B cell (primary cell): ENCODE measurements around the gene PGBD5. TPM values are rescaled to one million over a fixed set of nuclear protein-coding genes. Genes with fewer than 3 reads are reported as not detected.

ENCODE experiments used
- ATAC-seq: fragments of 200-7000 bp; cut with Tn5 transposase; one replicate; pipeline ENCODE4 v1.10.0; 2021; ENCODE audit warnings: low read depth, mild to moderate bottlenecking, moderate number of reproducible peaks, moderate library complexity
- CTCF ChIA-PET: fragments of 350-600 bp; sonication (Branson Sonifier 250); formaldehyde crosslinking; loops from one replicate; lab custom pipeline; 2021; ENCODE audit warnings: antibody characterized with exemption, inconsistent platforms; lab: Charles Lee
- POLR2A ChIA-PET: fragments of 350-600 bp; sonication (Branson Sonifier 250); formaldehyde crosslinking; loops from one replicate; lab custom pipeline; 2021; ENCODE audit warnings: antibody characterized with exemption; lab: Charles Lee
- DNase-seq: peaks from one replicate; pipeline ENCODE4 v3.0.0; 2013
- H2AFZ ChIP-seq: 2 replicates; pipeline ENCODE4 v1.6.1; 2012; ENCODE audit warnings: mild to moderate bottlenecking, low read depth, low read length; ENCODE audit not compliant: insufficient read depth, poor library complexity, severe bottlenecking
- H3K27ac ChIP-seq, 2 donors: 1 replicate in 1 of 2; 2 replicates in 1 of 2; pipeline ENCODE4 v1.5.1; 2012 to 2013; ENCODE audit warnings: low read length in 2 of 2, mild to moderate bottlenecking in 2 of 2, moderate library complexity in 1 of 2
- H3K27me3 ChIP-seq, 4 experiments: fragments of 200-600 bp in 1 of 4; sonication (generic) in 1 of 4; replicated peaks in 1 of 4; 1 replicate in 2 of 4; 2 replicates in 2 of 4; pipeline versions ENCODE4 v1.6.1 to v1.7.0; 2013 to 2016; ENCODE audit warnings: low read length in 3 of 4, mild to moderate bottlenecking in 2 of 4, mixed read lengths in 1 of 4, moderate library complexity in 1 of 4; ENCODE audit not compliant: insufficient read depth in 4 of 4, control insufficient read depth in 3 of 4; ENCODE audit errors: control extremely low read depth in 1 of 4
- H3K36me3 ChIP-seq, 2 experiments: replicated peaks in 1 of 2; 1 replicate in 1 of 2; 2 replicates in 1 of 2; pipeline versions ENCODE4 v1.6.1 to v1.7.1; 2013; ENCODE audit warnings: low read length in 1 of 2; ENCODE audit not compliant: insufficient read depth in 2 of 2, control insufficient read depth in 1 of 2; ENCODE audit errors: control extremely low read depth in 1 of 2, extremely low read depth in 1 of 2
- H3K4me1 ChIP-seq, 2 donors: fragments of 200-600 bp in 1 of 2; sonication (generic) in 1 of 2; 1 replicate in 1 of 2; 2 replicates in 1 of 2; pipeline versions ENCODE4 v1.5.1 to v1.6.1; 2013 to 2017; ENCODE audit warnings: low read length in 2 of 2; ENCODE audit not compliant: control insufficient read depth in 2 of 2, insufficient read depth in 2 of 2
- H3K4me2 ChIP-seq: replicated peaks from 2 replicates; pipeline ENCODE3; 2012; ENCODE audit warnings: mild to moderate bottlenecking, low read depth, low read length; ENCODE audit not compliant: poor library complexity, severe bottlenecking
- H3K4me3 ChIP-seq, 5 experiments: fragments of 200-600 bp in 1 of 5; sonication (generic) in 1 of 5; 1 replicate in 3 of 5; 2 replicates in 2 of 5; pipeline versions ENCODE4 v1.5.1 to v1.7.0; 2011 to 2016; ENCODE audit warnings: low read length in 4 of 5, mild to moderate bottlenecking in 4 of 5, low read depth in 2 of 5, control low read depth in 1 of 5, moderate library complexity in 1 of 5; ENCODE audit not compliant: insufficient read depth in 1 of 5; ENCODE audit errors: control extremely low read depth in 1 of 5, extremely low read depth in 1 of 5
- H3K79me2 ChIP-seq: fragments of 200-600 bp; sonication (generic); one replicate; pipeline ENCODE4 v1.6.0; 2016; ENCODE audit warnings: low read length; ENCODE audit not compliant: control insufficient read depth, insufficient read depth
- H3K9ac ChIP-seq: fragments of 200-600 bp; sonication (generic); 2 replicates; pipeline ENCODE4 v1.6.1; 2017; ENCODE audit warnings: mild to moderate bottlenecking, low read length, moderate library complexity
- H3K9me3 ChIP-seq, 3 donors: one replicate each; pipeline versions ENCODE4 v1.6.1 to v1.7.1; 2013; ENCODE audit warnings: low read length in 2 of 3; ENCODE audit not compliant: control insufficient read depth in 2 of 3, insufficient read depth in 1 of 3; ENCODE audit errors: control extremely low read depth in 1 of 3
- H4K20me1 ChIP-seq: 2 replicates; pipeline ENCODE4 v1.6.0; 2012; ENCODE audit warnings: mild to moderate bottlenecking, low read length; ENCODE audit not compliant: insufficient read depth, control insufficient read depth, poor library complexity, severe bottlenecking
- H3K27ac Mint-ChIP-seq: one replicate; pipeline ENCODE4 v1.8.0; 2021; ENCODE audit warnings: mixed read lengths
- H3K27me3 Mint-ChIP-seq: one replicate; pipeline ENCODE4 v1.8.0; 2021; ENCODE audit warnings: mixed read lengths
- H3K4me1 Mint-ChIP-seq: one replicate; pipeline ENCODE4 v1.8.0; 2021; ENCODE audit warnings: mixed read lengths
- H3K4me3 Mint-ChIP-seq: one replicate; pipeline ENCODE4 v1.8.0; 2021; ENCODE audit warnings: mixed read lengths
- H3K9me3 Mint-ChIP-seq: one replicate; pipeline ENCODE4 v1.8.0; 2022; ENCODE audit warnings: mixed read lengths; ENCODE audit not compliant: insufficient read depth
- EZH2 ChIP-seq: IDR thresholded peaks from 2 replicates; pipeline ENCODE4 v1.6.1; 2012; ENCODE audit warnings: borderline replicate concordance, low read depth, mild to moderate bottlenecking, moderate library complexity, low read length; ENCODE audit not compliant: insufficient read depth, poor library complexity, severe bottlenecking
- WGBS: methylation state at CpG from one replicate; pipeline ENCODE4 v1.1.5; 2013; ENCODE audit warnings: missing lambda C conversion rate; ENCODE audit not compliant: insufficient coverage; 5-methylcytosine and 5-hydroxymethylcytosine counted together
- intact Hi-C: fragments of 100-400 bp; cut with micrococcal nuclease; formaldehyde crosslinking; loops from one replicate; pipeline ENCODE4 v1.10.0; 2022
- polyA plus RNA-seq: library from polyadenylated mRNA; depleted of rRNA; stranded (reverse); fragments of >200 nt; gene quantifications from 2 replicates; pipeline ENCODE4 v1.2.3, GENCODE V29; 2012
- total RNA-seq, 2 donors: library from RNA; stranded (reverse); fragments of 120-200 nt in 1 of 2; gene quantifications; 1 replicate in 1 of 2; 2 replicates in 1 of 2; pipeline versions ENCODE4 v1.2.3 to v1.2.4, GENCODE V29; 2013 to 2022
- TF ChIP-seq, protein P1 (sequence below): fragments of 200-600 bp; IDR thresholded peaks from one replicate; pipeline ENCODE4 v1.8.0; 2022; ENCODE audit warnings: antibody characterized with exemption, mild to moderate bottlenecking

The PGBD5 gene
- total and polyA plus RNA-seq, 2 donors (not counting 1 experiment from before 2014, with no cell fraction given), result 0.07 TPM; not detected in 1

DNA sequence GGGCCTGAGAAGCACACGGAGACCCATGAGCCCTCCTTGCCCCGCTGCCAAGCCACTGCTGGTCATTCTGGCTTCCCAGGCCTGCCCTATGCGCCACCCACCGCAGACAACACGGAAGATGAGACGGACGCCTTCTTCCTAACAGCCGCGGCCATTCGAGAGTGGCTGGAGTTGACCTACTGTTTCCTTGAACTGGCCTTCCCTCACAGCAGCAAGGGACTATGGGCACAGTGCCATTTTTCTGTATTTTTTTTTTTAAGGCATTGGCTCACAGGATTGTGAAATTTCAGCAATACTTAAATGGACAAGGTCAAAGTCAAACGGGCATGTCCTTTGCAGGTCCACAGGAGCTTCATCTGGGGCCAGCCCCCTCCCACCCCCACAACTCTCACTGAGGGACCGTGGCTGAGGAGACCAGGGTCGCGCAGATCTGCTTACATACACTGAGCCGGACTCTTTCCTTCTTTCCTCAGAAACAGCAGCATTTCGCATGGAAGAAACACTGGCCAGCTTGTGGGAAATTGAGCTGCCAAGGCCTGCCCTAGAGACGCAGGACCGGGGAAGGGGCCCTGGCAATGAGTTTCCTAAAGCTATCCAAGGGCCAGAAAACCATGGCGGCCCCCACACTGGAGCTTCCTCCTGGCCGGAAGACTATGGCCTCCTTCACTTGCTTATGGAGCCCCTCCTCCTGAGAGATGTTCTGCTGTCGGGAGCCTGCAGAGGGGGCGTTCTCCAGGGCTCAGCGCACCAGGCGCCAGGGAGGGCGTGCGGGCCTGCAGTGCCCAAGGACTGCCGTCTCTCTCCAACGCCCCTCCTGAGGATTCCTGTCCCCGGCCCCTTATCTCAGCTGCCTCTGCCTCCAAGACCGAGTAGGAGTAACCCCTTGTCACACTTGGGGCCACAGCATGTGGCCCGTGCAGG, 98.9 kb downstream of the PGBD5 start:
- CTCF ChIA-PET, result no interaction called here
- no peaks in the 10 kb centered on the region for H3K4me1 ChIP-seq
- no peaks in the 10 kb centered on the region for H3K9me3 ChIP-seq
- Mint-ChIP-seq H3K9me3 (no peaks in the 10 kb centered on the region), H3K27ac (no peak overlapping the region), H3K27me3 (peaks cover 4% of the 10 kb centered on the region), H3K4me3 (no peak overlapping the region), H3K4me1 (no peaks in the 10 kb centered on the region)
- intact Hi-C loops, result no loop called here
- no peak overlapping the region for H3K4me2 ChIP-seq
- DNase-seq (no peak), ATAC-seq (no peak)
- 89% methylated on average over 31 of the region's 31 CpGs for WGBS
- no peak overlapping the region for H3K4me3 ChIP-seq
- no peak overlapping the region for H3K27ac ChIP-seq
- TF ChIP-seq EZH2, result no peak
- TF ChIP-seq, protein P1, sequence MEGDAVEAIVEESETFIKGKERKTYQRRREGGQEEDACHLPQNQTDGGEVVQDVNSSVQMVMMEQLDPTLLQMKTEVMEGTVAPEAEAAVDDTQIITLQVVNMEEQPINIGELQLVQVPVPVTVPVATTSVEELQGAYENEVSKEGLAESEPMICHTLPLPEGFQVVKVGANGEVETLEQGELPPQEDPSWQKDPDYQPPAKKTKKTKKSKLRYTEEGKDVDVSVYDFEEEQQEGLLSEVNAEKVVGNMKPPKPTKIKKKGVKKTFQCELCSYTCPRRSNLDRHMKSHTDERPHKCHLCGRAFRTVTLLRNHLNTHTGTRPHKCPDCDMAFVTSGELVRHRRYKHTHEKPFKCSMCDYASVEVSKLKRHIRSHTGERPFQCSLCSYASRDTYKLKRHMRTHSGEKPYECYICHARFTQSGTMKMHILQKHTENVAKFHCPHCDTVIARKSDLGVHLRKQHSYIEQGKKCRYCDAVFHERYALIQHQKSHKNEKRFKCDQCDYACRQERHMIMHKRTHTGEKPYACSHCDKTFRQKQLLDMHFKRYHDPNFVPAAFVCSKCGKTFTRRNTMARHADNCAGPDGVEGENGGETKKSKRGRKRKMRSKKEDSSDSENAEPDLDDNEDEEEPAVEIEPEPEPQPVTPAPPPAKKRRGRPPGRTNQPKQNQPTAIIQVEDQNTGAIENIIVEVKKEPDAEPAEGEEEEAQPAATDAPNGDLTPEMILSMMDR, result no peak
- H3K27me3 ChIP-seq, result no peaks in the 10 kb centered on the region
- H3K79me2 ChIP-seq, result no peaks in the 10 kb centered on the region
- H2AFZ ChIP-seq, result no peak overlapping the region
- no peaks in the 10 kb centered on the region for H4K20me1 ChIP-seq
- no peaks in the 10 kb centered on the region for H3K36me3 ChIP-seq
- H3K9ac ChIP-seq, result no peak overlapping the region
- POLR2A ChIA-PET, result no interaction called here

DNA sequence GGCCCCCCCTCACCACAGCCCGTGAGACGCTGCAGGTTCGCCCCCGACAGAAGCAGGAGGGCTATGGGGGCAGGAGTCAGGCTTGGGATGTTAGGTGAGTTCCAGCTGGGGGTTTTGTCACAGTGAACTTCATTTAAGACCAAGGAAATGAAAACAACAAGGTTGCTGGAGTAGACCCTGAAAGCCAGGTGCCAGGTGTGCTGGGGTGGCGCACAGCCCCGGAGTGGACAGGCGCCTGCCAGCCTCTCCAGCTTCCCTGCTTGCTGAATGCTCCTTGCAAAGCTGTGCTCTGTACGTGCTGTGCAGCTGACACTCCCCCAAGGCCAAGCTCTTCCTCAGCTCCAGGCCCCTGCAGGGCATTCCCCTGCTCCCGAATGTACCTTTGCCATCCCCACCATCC, 102.4 kb downstream of the PGBD5 start:
- no peak for TF ChIP-seq EZH2
- TF ChIP-seq, protein P1, result no peak
- Histone ChIP-seq H3K9ac (no peak overlapping the region), H4K20me1 (no peaks in the 10 kb centered on the region), H3K4me1 (no peaks in the 10 kb centered on the region), H3K9me3 (no peaks in the 10 kb centered on the region), H3K27ac (no peak overlapping the region), H3K36me3 (no peaks in the 10 kb centered on the region), H3K4me3 (no peak overlapping the region), H3K4me2 (no peak overlapping the region), H2AFZ (no peak overlapping the region), H3K27me3 (no peaks in the 10 kb centered on the region), H3K79me2 (no peaks in the 10 kb centered on the region)
- no peaks in the 10 kb centered on the region for H3K9me3 Mint-ChIP-seq
- no peak overlapping the region for H3K4me3 Mint-ChIP-seq
- intact Hi-C loops, result no loop called here
- WGBS, result 97% methylated on average over 8 of the region's 9 CpGs
- ChIA-PET CTCF (no interaction called here), POLR2A (no interaction called here)
- H3K27me3 Mint-ChIP-seq, result peaks cover 4% of the 10 kb centered on the region
- DNase-seq (no peak), ATAC-seq (no peak)
- H3K27ac Mint-ChIP-seq, result no peak overlapping the region
- no peaks in the 10 kb centered on the region for H3K4me1 Mint-ChIP-seq
